AML-193 (cell line): ENCODE data around the gene KRTAP1-1.
"Not testable (repeated sequence)": the region's sequence is repeated elsewhere in the genome, so short reads cannot be mapped to it uniquely, and the experiment has no call there.

Experiments
- DNase-seq, 2 experiments: peaks; one replicate each; lab custom pipeline; 2025; lab: John Stamatoyannopoulos, UW

Gene KRTAP1-1

GRCh38 chr17:41055130-41055529, 13.9 kb upstream of the KRTAP1-1 start, which contains the start of gene KRTAP2-2:
TSS of gene KRTAP2-2 (minus strand) at chr17:41055230. CDS start at chr17:41055211, 19 bp downstream.
- DNase-seq: not testable (repeated sequence)

DNA sequence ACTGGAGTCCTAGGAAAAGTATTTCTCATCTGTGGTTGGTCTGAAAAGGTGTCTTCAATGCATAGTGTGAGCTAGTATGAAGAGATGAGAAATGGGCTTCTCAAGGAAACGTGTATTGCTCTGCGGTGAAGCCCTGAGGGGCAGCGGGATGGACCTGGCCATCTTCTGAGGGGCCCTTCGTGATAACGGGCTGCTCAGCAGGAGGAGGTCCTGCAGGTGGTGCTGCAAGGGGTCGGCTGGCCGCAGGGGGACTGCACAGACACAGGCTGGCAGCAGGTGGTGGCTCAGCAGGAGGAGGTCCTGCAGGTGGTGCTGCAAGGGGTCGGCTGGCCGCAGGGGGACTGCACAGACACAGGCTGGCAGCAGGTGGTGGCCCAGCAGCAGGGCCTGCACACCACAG, 13.3 kb upstream of the KRTAP1-1 start:
- not testable (repeated sequence) for DNase-seq

DNA sequence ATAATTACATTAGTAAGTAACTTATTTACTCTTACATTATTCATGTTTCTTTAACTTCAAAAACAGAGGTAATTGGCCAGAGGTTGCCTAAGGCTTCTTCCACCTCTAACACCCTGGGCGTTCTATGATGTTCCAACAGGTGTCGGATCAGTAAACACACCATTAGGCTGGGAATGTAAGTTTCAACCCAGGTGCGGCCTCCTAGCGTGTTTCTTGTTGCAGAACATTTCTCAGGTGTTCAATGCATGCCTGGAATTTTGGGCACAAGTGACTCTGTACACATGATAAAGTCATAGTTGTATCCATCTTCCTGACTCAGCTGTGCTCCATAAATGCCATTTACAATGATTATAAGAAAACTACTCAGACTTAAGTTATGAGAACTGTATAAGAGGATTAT, 12.8 kb upstream of the KRTAP1-1 start:
- no peak for DNase-seq

DNA sequence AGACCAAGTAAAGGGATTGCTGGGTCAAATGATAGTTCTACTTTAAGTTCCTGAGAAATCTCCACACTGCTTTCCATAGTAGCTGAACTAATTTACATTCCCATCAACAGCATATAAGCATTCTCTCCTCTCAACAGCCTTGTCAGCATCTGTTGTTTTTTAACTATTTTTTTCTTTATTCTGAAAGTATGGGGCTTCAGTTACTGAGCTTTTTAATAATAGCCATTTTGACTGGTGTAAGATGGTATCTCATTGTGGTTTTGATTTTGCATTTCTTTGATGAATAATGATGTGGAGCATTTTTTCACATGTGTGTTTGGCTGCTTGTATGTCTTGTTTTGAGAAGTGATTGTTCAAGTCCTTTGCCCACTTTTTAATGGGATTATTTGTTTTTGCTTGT, 11.3 kb upstream of the KRTAP1-1 start:
- DNase-seq: no peak

DNA sequence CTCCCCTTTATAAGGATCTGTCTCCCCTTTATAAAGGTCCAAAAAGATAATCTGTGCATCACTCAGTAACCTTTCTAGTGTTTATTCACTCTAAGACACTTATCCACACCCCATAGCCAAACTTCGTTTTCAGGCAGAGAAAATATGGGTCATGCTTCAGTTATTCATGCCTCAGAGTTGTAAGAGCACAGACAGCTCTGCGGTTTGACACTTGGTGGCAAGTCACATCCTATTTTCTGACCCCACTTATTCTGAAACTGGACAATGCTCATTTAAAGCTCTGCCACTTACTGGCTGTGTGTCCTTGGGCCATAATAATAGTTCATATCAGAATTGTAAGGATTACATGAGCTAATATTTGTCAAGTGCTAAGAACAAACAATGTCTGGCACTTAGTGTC, 7.9 kb upstream of the KRTAP1-1 start:
- no peak for DNase-seq

DNA sequence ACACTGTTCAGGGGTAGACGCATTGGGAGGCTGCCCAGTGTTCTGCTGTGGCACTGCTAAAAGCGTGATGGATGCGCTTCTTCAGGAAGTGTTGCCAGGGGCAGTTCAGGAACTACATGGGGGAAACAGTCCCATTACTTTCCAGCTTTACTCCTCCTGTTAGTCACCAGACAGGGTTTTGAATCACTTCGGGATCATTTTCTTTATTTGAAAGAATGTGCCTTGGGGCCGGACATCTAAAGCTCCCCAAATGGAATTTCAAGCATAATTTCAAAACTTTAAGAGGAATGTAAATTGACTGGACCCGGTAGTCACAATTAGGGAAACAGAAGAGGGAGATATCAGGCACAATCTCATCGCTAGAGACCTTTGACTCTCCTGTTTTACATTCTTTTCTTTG, 7.2 kb upstream of the KRTAP1-1 start:
- DNase-seq: no peak

DNA sequence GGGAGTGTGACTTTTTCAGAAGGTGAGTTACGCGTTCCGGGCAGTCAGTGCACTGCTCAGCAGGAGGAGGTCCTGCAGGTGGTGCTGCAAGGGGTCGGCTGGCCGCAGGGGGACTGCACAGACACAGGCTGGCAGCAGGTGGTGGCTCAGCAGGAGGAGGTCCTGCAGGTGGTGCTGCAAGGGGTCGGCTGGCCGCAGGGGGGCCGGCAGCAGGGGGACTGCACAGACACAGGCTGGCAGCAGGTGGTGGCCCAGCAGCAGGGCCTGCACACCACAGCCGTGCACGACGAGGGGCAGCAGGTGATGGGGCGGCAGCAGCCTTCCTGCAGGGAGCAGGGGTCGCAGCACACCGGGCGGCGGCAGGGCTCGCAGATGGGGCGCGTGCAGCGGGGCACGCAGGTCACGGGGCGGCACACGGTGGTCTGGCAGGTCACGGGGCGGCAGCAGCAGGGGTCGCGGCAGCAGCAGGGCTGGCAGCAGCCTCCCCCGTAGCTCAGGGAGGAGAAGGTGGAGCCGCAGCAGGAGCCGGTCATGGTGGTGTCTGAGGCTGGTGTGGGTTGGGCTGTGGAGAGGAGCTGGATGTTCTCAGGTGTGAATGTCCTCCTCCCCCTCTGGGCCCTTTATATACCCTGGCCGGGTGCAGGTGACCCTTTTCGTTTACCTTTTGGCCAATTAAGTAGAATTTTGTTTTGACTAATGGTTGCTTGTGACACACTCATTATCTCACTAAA, 5.7 kb upstream of the KRTAP1-1 start, which contains the start of gene KRTAP2-1:
TSS of gene KRTAP2-1 (minus strand) at position 582 of the 731 bp plus-strand sequence. CDS start at position 533, 49 bp downstream.
- not testable (repeated sequence) for DNase-seq

DNA sequence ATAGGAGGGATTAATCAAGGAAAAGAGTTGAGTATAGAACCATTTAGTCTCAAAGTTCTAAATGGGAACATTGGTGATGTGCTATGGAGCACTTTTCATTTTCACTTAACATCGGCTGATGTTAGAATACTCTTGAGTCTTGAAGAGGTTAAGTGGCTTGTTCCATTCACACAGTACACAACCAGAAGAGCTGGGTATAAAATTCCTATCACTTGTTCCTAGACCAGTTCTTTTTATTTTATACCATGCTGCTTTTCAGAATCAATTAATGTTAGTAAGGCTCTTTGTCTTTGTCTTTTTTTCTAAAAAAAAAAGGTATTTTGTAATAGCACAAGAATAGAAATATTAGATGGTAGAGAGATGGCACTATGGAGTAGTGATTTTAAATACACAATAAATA, 1.7 kb upstream of the KRTAP1-1 start:
- no peak for DNase-seq

- no peak for DNase-seq
Observed at GRCh38 chr17:41037853-41038350, 3.3 kb downstream of the KRTAP1-1 start.

DNA sequence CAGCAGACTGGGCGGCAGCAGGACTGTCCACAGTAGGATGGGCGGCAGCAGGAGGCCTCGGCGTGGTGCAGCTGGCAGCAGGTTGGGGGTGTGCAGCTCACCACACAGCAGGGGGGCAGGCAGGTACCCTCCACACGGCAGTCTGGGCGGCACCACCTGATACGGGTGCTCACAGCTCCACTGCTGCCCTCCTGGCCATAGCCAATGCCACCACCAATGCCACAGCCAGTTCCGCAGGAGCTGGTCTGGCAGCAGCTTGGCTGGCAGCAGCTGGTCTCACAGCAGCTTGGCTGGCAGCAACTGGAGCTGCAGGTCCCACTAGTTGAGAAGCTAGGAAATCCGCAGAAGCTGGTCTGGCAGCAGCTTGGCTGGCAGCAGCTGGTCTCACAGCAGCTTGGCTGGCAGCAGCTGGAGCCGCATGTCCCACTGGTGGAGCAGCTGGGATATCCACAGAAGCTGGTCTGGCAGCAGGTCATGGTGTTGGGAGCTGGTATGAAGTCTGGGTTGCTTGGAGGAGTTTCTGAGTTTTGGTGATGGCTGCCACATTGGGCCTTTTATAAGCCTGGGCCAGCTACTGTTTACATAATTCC, 6.8 kb downstream of the KRTAP1-1 start, which contains the start of gene KRTAP1-3:
TSS of gene KRTAP1-3 (minus strand) at position 529 of the 590 bp plus-strand sequence. CDS start at position 476, 53 bp downstream.
- DNase-seq: not testable (repeated sequence)

GRCh38 chr17:41029633-41030245, 11.5 kb downstream of the KRTAP1-1 start, which contains the start of gene KRTAP1-4:
TSS of gene KRTAP1-4 (minus strand) at chr17:41030195. CDS start at chr17:41030078, 117 bp downstream.
- no peak for DNase-seq

- no peak for DNase-seq
Observed at GRCh38 chr17:41026715-41027471, 14.4 kb downstream of the KRTAP1-1 start, which contains the start of gene KRTAP1-5. TSS of gene KRTAP1-5 (minus strand) at chr17:41027208. CDS start at chr17:41027155, 53 bp downstream.

- no peak for DNase-seq
Observed at GRCh38 chr17:41024697-41025096, 16.6 kb downstream of the KRTAP1-1 start.

- DNase-seq: no peak
Observed at GRCh38 chr17:41020336-41020735, 20.9 kb downstream of the KRTAP1-1 start.

GRCh38 chr17:41019415-41019814, 21.8 kb downstream of the KRTAP1-1 start:
- no peak for DNase-seq

GRCh38 chr17:41018541-41018940, 22.7 kb downstream of the KRTAP1-1 start:
- no peak for DNase-seq

DNA sequence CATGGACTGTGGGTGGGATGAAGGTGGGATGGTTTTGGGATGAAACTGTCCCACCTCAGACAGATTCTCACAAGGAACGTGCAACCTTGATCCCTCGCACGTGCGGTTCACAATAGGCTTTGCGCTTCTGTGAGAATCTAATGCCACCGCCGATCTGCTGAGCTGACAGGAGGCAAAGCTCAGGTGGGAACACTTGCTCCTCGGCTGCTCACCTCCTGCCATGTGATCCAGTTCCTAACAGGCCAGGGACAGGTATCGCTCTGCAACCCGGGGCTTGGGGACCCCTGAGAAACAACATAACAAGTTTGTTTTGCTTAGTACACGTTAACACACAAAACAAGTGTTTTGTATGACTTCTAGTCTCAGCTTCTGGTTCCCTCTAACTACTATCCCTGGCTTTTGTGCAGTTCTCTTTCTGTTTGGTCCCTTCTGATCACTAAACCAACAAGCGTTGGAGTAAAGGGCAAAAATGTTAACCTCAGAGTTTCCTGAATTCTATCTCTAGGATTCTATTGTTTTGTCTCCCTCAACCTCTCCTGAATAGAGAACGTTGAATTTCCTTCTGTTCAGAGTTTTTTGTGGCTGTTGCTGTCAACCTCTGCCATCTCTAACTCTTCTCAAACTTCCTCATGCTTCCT, 24.6 kb downstream of the KRTAP1-1 start:
- no peak for DNase-seq

- DNase-seq: no peak
Observed at GRCh38 chr17:41015454-41015853, 25.8 kb downstream of the KRTAP1-1 start.

DNA sequence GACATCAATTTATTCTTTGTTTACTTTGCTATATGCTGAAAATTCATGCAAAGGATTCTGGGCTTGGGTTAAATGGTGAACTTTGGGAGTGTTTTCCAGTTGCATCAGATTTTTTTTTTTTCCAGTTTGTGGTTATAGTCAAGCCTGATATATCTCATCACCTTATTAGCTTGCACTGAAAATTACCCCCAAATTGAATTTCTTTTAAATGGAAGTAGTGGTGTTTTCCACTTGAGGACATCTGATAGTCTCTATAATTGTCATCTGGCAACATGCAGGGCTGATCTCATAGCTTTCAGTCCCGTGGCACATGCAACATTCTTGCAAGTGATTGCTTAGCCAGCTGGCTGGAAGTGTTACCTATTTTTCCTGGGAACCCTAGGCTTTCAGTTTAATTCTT, 27.6 kb downstream of the KRTAP1-1 start:
- DNase-seq: no peak

DNA sequence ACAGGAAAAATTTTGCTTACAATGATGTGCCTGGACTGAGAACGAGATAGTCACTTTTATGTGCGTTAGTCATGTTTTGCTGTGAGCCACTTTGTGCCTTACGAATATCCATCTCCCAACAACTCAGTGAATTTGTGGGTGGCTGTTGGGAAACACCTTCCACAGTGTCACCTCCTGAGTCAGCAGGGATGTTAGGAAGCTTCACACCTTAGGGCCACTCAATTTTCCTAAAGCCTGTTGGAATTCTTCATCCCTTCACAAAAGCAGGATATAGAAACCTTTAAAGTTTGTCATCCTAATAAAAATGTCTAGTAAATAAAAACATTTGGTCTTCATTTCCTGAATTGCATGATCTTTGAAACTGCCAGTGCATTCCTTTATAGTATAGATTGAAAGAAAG, 28.1 kb downstream of the KRTAP1-1 start:
- no peak for DNase-seq
